GM06990 (cell line): ENCODE data around the gene NSUN4.
A peak's percentile ranks its signal among the peaks of the same experiment; 100 is the strongest.
"Not testable (repeated sequence)": the region's sequence is repeated elsewhere in the genome, so short reads cannot be mapped to it uniquely, and the experiment has no call there.

Experiments used
- DNase-seq: peaks from one replicate; pipeline ENCODE4 v3.0.0-alpha.2; 2011; ENCODE audit not compliant: insufficient read length; ENCODE audit errors: extremely low read depth
- H3K27me3 ChIP-seq: replicated peaks from 2 replicates; pipeline ENCODE4 v1.6.0; 2011; ENCODE audit warnings: low read length; ENCODE audit not compliant: control insufficient read depth, insufficient read depth
- H3K36me3 ChIP-seq: 2 replicates; pipeline ENCODE4 v1.5.1; 2011; ENCODE audit warnings: low read length; ENCODE audit not compliant: control insufficient read depth, insufficient read depth
- H3K4me3 ChIP-seq: replicated peaks from 2 replicates; pipeline ENCODE4 v1.5.1; 2011; ENCODE audit warnings: low read depth, mild to moderate bottlenecking, control low read depth, low read length
- TF ChIP-seq, protein P1 (sequence below): IDR thresholded peaks from 2 replicates; pipeline ENCODE4 v1.5.1; 2011; ENCODE audit warnings: low read length, control low read depth, mild to moderate bottlenecking, inconsistent platforms; ENCODE audit not compliant: insufficient read depth, poor library complexity, severe bottlenecking

Gene NSUN4

DNA sequence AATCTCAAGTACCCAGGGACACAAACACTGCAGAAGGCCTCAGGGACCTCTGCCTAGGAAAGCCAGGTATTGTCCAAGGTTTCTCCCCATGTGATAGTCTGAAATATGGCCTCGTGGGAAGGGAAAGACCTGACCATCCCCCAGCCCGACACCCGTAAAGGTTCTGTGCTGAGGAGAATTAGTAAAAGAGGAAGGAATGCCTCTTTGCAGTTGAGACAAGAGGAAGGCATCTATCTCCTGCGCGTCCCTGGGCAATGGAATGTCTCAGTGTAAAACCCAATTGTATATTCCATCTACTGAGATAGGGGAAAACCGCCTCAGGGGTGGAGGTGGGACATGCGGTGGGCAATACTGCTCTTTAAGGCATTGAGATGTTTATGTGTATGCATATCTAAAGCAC, 10.8 kb upstream of the NSUN4 start:
- DNase-seq, H3K27me3 ChIP-seq, H3K36me3 ChIP-seq: not testable (repeated sequence)
- H3K4me3 ChIP-seq = peak overlapping the region; percentile 56

DNA sequence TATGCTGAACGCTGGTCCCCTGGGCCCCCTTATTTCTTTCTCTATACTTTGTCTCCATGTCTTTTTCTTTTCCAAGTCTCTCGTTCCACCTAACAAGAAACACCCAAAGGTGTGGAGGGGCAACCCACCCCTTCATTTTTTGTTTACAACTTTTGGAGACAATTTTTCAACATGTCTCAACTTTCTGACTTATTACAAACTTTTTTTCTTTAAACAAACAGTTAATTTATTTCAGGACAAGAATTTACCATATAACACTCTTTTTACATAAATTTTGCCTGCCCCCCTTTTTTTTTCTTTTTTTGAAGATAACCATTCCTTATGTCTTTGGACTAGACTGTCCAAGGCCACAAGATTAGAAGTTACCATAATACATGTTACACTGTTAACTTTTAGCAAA, 10.2 kb upstream of the NSUN4 start:
- H3K27me3 ChIP-seq, H3K36me3 ChIP-seq, DNase-seq: not testable (repeated sequence)
- peak overlapping the region; percentile 56 for H3K4me3 ChIP-seq

DNA sequence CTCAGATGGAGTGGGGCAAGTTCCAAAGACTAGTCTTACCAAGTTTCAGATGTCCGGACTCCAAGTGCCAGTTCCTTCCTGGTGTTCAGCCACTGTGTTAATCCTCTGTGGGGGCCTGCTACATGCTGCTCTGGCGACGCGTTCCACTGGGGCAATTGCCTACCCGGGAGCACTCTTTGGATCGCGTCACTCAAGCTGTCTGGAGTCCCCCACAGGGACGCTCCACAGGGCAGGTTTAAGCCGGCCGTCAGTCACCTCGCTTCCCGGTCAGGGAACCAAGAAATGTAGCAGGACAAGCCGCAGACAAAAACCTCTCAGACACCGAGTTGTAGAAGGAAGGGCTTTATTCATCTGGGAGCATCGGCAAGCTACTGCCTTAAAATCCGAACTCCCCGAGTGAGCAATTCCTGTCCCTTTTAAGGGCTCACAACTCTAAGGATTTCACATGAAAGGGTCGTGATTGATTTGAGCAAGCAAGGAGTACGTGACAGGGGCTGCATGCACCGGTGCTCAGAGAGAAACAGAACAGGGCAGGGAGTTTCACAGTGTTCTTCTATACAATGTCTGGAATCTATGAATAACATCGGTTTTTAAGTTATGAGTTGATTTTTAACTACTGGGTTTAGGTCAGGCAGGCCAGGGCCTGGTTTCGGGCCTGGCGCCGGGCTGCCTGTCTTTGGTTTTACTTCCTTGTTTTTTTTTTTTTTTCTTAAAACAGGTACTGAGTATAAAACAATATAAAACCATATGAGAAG, 8.6 kb upstream of the NSUN4 start:
- DNase-seq = peak; percentile 75
- H3K4me3 ChIP-seq = peak overlapping the region; percentile 82

DNA sequence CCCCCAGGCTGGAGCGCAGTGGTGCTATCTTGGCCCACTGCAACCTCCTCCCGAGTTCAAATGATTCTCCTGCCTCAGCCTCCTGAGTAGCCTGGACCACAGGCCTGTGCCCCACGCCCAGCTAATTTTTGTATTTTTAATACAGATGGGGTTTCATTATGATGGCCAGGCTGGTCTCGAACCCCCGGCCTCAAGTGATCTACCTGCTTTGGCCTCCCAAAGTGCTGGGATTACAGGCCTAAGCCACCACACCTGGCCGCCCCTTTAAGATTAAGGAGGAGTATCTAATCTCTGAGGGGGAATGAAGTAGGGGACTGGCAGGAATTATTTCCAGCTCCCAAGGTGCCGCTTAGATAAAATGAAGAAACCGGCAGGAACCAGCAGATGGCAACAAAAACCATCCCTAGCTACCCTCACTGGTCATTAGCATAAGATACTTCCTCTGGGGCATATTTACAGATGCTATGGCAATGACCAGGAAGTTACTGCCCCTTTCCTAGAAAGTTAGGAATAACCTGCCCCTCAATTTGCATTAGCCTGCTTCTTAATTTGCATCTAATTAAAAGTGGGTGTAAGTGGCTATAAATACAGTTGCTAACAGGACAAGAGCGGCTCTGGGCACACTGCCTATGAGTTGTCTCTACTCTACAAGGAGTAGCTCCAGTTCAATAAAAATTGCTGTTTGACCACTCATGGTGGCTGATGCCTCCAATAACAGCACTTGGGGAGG, 7.1 kb upstream of the NSUN4 start:
- no peak overlapping the region for H3K4me3 ChIP-seq
- H3K27me3 ChIP-seq = no peaks in the 10 kb centered on the region
- H3K36me3 ChIP-seq = no peaks in the 10 kb centered on the region
- TF ChIP-seq, protein P1, sequence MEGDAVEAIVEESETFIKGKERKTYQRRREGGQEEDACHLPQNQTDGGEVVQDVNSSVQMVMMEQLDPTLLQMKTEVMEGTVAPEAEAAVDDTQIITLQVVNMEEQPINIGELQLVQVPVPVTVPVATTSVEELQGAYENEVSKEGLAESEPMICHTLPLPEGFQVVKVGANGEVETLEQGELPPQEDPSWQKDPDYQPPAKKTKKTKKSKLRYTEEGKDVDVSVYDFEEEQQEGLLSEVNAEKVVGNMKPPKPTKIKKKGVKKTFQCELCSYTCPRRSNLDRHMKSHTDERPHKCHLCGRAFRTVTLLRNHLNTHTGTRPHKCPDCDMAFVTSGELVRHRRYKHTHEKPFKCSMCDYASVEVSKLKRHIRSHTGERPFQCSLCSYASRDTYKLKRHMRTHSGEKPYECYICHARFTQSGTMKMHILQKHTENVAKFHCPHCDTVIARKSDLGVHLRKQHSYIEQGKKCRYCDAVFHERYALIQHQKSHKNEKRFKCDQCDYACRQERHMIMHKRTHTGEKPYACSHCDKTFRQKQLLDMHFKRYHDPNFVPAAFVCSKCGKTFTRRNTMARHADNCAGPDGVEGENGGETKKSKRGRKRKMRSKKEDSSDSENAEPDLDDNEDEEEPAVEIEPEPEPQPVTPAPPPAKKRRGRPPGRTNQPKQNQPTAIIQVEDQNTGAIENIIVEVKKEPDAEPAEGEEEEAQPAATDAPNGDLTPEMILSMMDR = peak; percentile 50
- DNase-seq = peak; percentile 48

More for the DNA sequence above, 8.6 kb upstream of the NSUN4 start:
- not testable (repeated sequence) for H3K36me3 ChIP-seq, H3K27me3 ChIP-seq

DNA sequence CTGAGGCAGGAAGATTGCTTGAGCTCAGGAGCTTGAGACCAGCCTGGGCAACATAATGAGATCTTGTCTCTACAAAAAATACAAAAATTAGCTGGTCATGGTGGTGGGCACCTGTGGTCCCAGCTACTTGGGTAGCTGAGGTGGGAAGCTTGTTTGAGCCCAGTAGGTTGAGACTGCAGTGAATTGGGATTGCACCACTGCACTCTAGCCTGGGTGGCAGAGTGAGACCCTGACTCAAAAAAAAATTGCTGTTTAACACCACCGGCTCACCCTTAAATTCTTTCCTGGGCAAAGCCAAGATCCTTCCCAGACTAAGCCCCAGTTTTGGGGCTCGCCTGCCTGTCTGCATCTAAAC, 6.6 kb upstream of the NSUN4 start:
- Histone ChIP-seq H3K36me3 (no peaks in the 10 kb centered on the region), H3K4me3 (no peak overlapping the region), H3K27me3 (no peaks in the 10 kb centered on the region)
- TF ChIP-seq, protein P1 = no peak
- no peak for DNase-seq

DNA sequence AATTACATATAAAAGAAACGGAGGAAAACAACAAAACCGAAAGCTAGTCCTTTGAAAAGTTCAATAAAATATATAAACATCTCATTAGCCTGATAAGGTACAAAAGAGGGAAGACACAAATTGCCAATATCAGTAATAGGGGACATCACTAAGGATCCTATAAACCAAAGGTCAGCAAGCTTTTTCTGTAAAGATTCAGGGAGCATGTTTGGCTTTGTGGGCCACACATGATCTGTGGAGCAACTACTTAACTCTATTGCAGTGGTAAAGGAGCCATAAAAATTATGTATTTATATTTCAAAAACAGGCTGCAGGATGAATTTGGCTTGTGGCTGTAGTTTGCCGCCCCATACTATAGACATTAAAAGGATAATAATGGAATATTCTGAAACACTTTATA, 5.5 kb upstream of the NSUN4 start:
- Histone ChIP-seq H3K27me3 (no peaks in the 10 kb centered on the region), H3K36me3 (no peaks in the 10 kb centered on the region), H3K4me3 (no peak overlapping the region)
- TF ChIP-seq, protein P1 = no peak
- DNase-seq = no peak

DNA sequence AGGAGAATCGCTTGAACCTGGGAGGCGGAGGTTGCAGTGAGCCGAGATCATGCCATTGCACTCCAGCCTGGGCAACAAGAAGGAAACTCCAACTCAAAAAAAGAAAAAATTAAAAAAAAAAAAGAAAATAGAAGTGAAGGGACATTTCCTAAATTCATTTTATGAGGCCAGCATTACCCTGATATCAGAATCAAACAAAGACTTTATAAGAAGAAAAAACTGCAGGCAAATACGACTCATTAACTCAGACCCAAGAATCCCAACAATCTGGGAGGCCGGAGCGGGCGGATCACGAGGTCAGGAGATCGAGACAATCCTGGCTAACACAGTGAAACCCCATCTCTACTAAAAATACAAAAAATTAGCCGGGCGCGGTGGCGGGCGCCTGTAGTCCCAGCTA, 3.2 kb upstream of the NSUN4 start:
- not testable (repeated sequence) for DNase-seq, H3K4me3 ChIP-seq, H3K36me3 ChIP-seq, H3K27me3 ChIP-seq
